ENCODE measurements around the gene CLTA.

DNA sequence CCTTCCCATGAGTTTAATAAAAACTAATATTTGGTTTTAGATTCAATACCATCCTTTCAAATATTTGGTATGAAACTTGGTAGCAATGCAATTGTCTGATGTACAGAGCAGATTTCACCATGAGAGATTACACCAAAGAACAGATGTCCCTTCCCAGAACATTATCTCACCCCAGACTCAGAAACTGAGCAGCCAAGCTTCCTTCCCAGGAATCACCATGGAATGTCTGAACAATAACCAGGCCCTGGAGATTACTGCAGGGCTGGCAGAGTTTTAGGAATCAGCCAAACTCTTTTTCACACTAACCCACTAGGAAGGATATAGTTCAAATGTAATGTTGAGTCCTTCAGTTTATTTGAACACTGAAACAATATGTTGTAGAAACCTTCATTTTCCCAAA, 23.9 kb downstream of the CLTA start:
- TF ChIP-seq, protein P1, sequence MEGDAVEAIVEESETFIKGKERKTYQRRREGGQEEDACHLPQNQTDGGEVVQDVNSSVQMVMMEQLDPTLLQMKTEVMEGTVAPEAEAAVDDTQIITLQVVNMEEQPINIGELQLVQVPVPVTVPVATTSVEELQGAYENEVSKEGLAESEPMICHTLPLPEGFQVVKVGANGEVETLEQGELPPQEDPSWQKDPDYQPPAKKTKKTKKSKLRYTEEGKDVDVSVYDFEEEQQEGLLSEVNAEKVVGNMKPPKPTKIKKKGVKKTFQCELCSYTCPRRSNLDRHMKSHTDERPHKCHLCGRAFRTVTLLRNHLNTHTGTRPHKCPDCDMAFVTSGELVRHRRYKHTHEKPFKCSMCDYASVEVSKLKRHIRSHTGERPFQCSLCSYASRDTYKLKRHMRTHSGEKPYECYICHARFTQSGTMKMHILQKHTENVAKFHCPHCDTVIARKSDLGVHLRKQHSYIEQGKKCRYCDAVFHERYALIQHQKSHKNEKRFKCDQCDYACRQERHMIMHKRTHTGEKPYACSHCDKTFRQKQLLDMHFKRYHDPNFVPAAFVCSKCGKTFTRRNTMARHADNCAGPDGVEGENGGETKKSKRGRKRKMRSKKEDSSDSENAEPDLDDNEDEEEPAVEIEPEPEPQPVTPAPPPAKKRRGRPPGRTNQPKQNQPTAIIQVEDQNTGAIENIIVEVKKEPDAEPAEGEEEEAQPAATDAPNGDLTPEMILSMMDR (IDR thresholded peaks at IDR 0.05; ENCODE audit: low read length): no peak
- TF ChIP-seq EZH2 (IDR thresholded peaks at IDR 0.05; ENCODE audit: borderline replicate concordance, low read length): no peak

All from OCI-LY1 (cell line).